K562 (cell line): Measurements from ENCODE around the gene WDR88. TPM values are rescaled to one million over a fixed set of nuclear protein-coding genes. Genes with fewer than 3 reads are reported as not detected.
A peak's percentile ranks its signal among the peaks of the same experiment; 100 is the strongest.

ENCODE experiments used
- E2F5 ChIP-seq: sonication (generic); formaldehyde crosslinking; IDR thresholded peaks from 2 replicates; pipeline ENCODE4 v1.8.0; 2022; ENCODE audit warnings: mild to moderate bottlenecking, missing genetic modification reagents
- ERF ChIP-seq: fragments of 450-650 bp; formaldehyde crosslinking; IDR thresholded peaks from 2 replicates; pipeline ENCODE4 v1.4.0; 2020; ENCODE audit warnings: mild to moderate bottlenecking, mixed read lengths
- ESRRB ChIP-seq: fragments of 250-450 bp; sonication (Bioruptor Pico); IDR thresholded peaks from 2 replicates; pipeline ENCODE4 v1.5.0; 2020; ENCODE audit warnings: mild to moderate bottlenecking, moderate library complexity, borderline replicate concordance
- FOXP4 ChIP-seq: sonication (generic); formaldehyde crosslinking; IDR thresholded peaks from 2 replicates; pipeline ENCODE4 v1.8.0; 2022; ENCODE audit warnings: mild to moderate bottlenecking, missing genetic modification reagents, borderline replicate concordance
- HCFC1 ChIP-seq: IDR thresholded peaks from 2 replicates; pipeline ENCODE4 v1.6.1; 2012; ENCODE audit warnings: low read depth, low read length, improper control_type of control experiment
- HDAC1 ChIP-seq, 2 experiments: fragments of 450-650 bp; IDR thresholded peaks; 2 replicates each; pipeline ENCODE4 v1.6.1; 2016 to 2017; ENCODE audit warnings: inconsistent platforms in 1 of 2, mild to moderate bottlenecking in 1 of 2, moderate library complexity in 1 of 2
- HDAC6 ChIP-seq: IDR thresholded peaks from 2 replicates; pipeline ENCODE4 v1.6.1; 2012; ENCODE audit warnings: low read depth, mild to moderate bottlenecking, control low read depth, inconsistent platforms, low read length, moderate library complexity
- KDM5B ChIP-seq: fragments of 200-600 bp; sonication (generic); IDR thresholded peaks from 2 replicates; pipeline ENCODE4 v1.6.1; 2012; ENCODE audit warnings: low read depth, mild to moderate bottlenecking, moderate library complexity, low read length, control low read depth, inconsistent platforms; ENCODE audit not compliant: insufficient replicate concordance
- PTTG1 ChIP-seq: fragments of 450-650 bp; IDR thresholded peaks from 2 replicates; pipeline ENCODE4 v1.6.1; 2016; ENCODE audit warnings: low read depth, mild to moderate bottlenecking, missing genetic modification characterization, missing compliant biosample characterization
- RHOXF2B ChIP-seq: fragments of 250-450 bp; sonication (Bioruptor Pico); conservative IDR thresholded peaks from 2 replicates; pipeline ENCODE4 v1.5.1; 2021
- SAFB ChIP-seq: fragments of 200-400 bp; formaldehyde crosslinking; IDR thresholded peaks from 2 replicates; pipeline ENCODE4 v1.6.1; 2017; ENCODE audit warnings: low read depth, low read length, borderline replicate concordance
- SFPQ ChIP-seq: fragments of 200-400 bp; formaldehyde crosslinking; IDR thresholded peaks from 2 replicates; pipeline ENCODE4 v1.6.1; 2017; ENCODE audit warnings: mild to moderate bottlenecking, low read depth, low read length, moderate library complexity
- SNAPC5 ChIP-seq: fragments of 250-450 bp; sonication (Bioruptor Pico); IDR thresholded peaks from 2 replicates; pipeline ENCODE4 v1.8.0; 2021; ENCODE audit warnings: moderate library complexity, mild to moderate bottlenecking, inconsistent platforms
- SP1 ChIP-seq: sonication (generic); formaldehyde crosslinking; IDR thresholded peaks from 2 replicates; pipeline ENCODE4 v1.8.1; 2022; ENCODE audit warnings: mild to moderate bottlenecking, missing genetic modification reagents
- TAF15 ChIP-seq: fragments of 200-400 bp; formaldehyde crosslinking; IDR thresholded peaks from 2 replicates; pipeline ENCODE4 v1.6.1; 2017; ENCODE audit warnings: mild to moderate bottlenecking, low read depth, low read length, moderate library complexity
- TCF15 ChIP-seq: fragments of 250-450 bp; sonication (Bioruptor Pico); IDR thresholded peaks from 2 replicates; pipeline ENCODE4 v1.8.0; 2022; ENCODE audit warnings: moderate library complexity, mild to moderate bottlenecking, inconsistent platforms
- TCF7L2 ChIP-seq: fragments of 150-350 bp; IDR thresholded peaks from 2 replicates; pipeline ENCODE4 v1.6.1; 2016; ENCODE audit warnings: low read depth, mild to moderate bottlenecking, low read length, moderate library complexity
- TRIM25 ChIP-seq: fragments of 450-650 bp; IDR thresholded peaks from 2 replicates; pipeline ENCODE4 v1.7.0; 2016; ENCODE audit warnings: borderline replicate concordance
- ZFP1 ChIP-seq: fragments of 450-650 bp; formaldehyde crosslinking; IDR thresholded peaks from 2 replicates; pipeline ENCODE4 v1.4.0; 2020; ENCODE audit warnings: mild to moderate bottlenecking, mixed read lengths
- ZNF133 ChIP-seq: fragments of 250-450 bp; sonication (Bioruptor Pico); IDR thresholded peaks from 2 replicates; pipeline ENCODE4 v1.4.0; 2020; ENCODE audit warnings: mild to moderate bottlenecking
- ZNF76 ChIP-seq: fragments of 250-450 bp; sonication (Bioruptor Pico); IDR thresholded peaks from 2 replicates; pipeline ENCODE4 v1.4.0; 2020; ENCODE audit warnings: mild to moderate bottlenecking, moderate library complexity, borderline replicate concordance
- polyA plus RNA-seq, 8 experiments: library from polyadenylated mRNA; depleted of rRNA in 4 of 8; stranded (reverse) in 5 of 8; unstranded in 3 of 8; fragments of >200 nt; fragmentation: Nextera tagmentation in 2 of 8; fragmentation: Illumina TruSeq in 1 of 8; extraction: Ambion mirVana in 2 of 8; extraction: Trizol in 1 of 8; gene quantifications; 2 replicates each; pipeline versions ENCODE4 v1.2.1 to v1.2.3, GENCODE V29; 2011 to 2014; ENCODE audit warnings: inconsistent platforms in 1 of 8, missing spikeins in 1 of 8
- total RNA-seq, 7 experiments: library from RNA; depleted of rRNA in 6 of 7; stranded (reverse); fragments of >200 nt in 6 of 7; fragmentation: Illumina TruSeq in 2 of 7; extraction: Trizol in 2 of 7; gene quantifications; 2 replicates each; pipeline versions ENCODE4 v1.2.1 to v1.2.3, GENCODE V29; 2011 to 2021; ENCODE audit warnings: low replicate concordance in 1 of 7

WDR88 gene
- total and polyA plus RNA-seq, 9 of the 15 experiments (the other 6 are each of a cell fraction or from before 2014, with no cell fraction given) = 0.03 to 0.04 TPM; not detected in 7

- no peak for TF ChIP-seq TCF15 (CRISPR knock-in tag)
- TF ChIP-seq SAFB = no peak
- no peak for TF ChIP-seq TRIM25
- TF ChIP-seq TCF7L2 = no peak
- TF ChIP-seq E2F5 (CRISPR knock-in tag) = no peak
- no peak for TF ChIP-seq ERF (CRISPR knock-in tag)
- TF ChIP-seq TAF15 = no peak
- TF ChIP-seq SFPQ = no peak
- no peak for TF ChIP-seq PTTG1 (tag)
- TF ChIP-seq ZNF76 = no peak
- no peak for TF ChIP-seq FOXP4
- TF ChIP-seq HDAC1 (IDR thresholded peaks at IDR 0.05) = peak in 1 of 2 experiments; percentile 95; a peak in 2 of 4 replicates
- no peak for TF ChIP-seq KDM5B
- no peak for TF ChIP-seq ZNF133 (CRISPR knock-in tag)
- no peak for TF ChIP-seq HCFC1
- no peak for TF ChIP-seq RHOXF2B (CRISPR knock-in tag)
- no peak for TF ChIP-seq HDAC6
- TF ChIP-seq ESRRB (CRISPR knock-in tag) = no peak
- TF ChIP-seq SNAPC5 (CRISPR knock-in tag) = no peak
- TF ChIP-seq SP1 (CRISPR knock-in tag) = no peak
- no peak for TF ChIP-seq ZFP1 (CRISPR knock-in tag)
These were observed 30.8 kb upstream of the WDR88 start (continued) for GRCh38 chr19:33100894-33101644.
